Measurements from ENCODE around the gene SLC2A10. TPM values are rescaled to one million over a fixed set of nuclear protein-coding genes. Genes with fewer than 3 reads are reported as not detected.

Gene SLC2A10
- polyA plus RNA-seq, 1 experiment, result 41.9 TPM

- TF ChIP-seq, protein P1, sequence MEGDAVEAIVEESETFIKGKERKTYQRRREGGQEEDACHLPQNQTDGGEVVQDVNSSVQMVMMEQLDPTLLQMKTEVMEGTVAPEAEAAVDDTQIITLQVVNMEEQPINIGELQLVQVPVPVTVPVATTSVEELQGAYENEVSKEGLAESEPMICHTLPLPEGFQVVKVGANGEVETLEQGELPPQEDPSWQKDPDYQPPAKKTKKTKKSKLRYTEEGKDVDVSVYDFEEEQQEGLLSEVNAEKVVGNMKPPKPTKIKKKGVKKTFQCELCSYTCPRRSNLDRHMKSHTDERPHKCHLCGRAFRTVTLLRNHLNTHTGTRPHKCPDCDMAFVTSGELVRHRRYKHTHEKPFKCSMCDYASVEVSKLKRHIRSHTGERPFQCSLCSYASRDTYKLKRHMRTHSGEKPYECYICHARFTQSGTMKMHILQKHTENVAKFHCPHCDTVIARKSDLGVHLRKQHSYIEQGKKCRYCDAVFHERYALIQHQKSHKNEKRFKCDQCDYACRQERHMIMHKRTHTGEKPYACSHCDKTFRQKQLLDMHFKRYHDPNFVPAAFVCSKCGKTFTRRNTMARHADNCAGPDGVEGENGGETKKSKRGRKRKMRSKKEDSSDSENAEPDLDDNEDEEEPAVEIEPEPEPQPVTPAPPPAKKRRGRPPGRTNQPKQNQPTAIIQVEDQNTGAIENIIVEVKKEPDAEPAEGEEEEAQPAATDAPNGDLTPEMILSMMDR (IDR thresholded peaks at IDR 0.05; ENCODE audit: insufficient read depth, low read depth, low read length), result no peak
- no peak for DNase-seq (ENCODE audit: low read depth)
- H3K36me3 ChIP-seq (ENCODE audit: control insufficient read depth, insufficient read depth, low read length), result 0 out of 2 replicates have a peak, but pooled peaks cover 1% of the 10 kb centered on the region
- H3K27me3 ChIP-seq (ENCODE audit: control insufficient read depth, insufficient read depth, low read length), result no peaks in the 10 kb centered on the region
- ChIA-PET POLR2A (interaction anchor here (0.7 kb wide), 1 partner anchor 328 kb away, joined by 3 read pairs; no protein-coding TSS in a partner anchor), CTCF (no interaction called here)
- H3K4me3 ChIP-seq (ENCODE audit: low read depth, low read length), result no peak overlapping the region
These were observed 8.5 kb downstream of the SLC2A10 start for GRCh38 chr20:46717818-46718541.

GRCh38 chr20:46720019-46720418 lies 10.6 kb downstream of the SLC2A10 start:
- TF ChIP-seq, protein P1 (IDR thresholded peaks at IDR 0.05; ENCODE audit: insufficient read depth, low read depth, low read length), result no peak
- H3K27me3 ChIP-seq (ENCODE audit: control insufficient read depth, insufficient read depth, low read length), result no peaks in the 10 kb centered on the region
- H3K4me3 ChIP-seq (ENCODE audit: low read depth, low read length), result no peak overlapping the region
- DNase-seq (ENCODE audit: low read depth), result no peak
- ChIA-PET CTCF (no interaction called here), POLR2A (no interaction called here)
- H3K36me3 ChIP-seq (ENCODE audit: control insufficient read depth, insufficient read depth, low read length), result peaks cover 2% of the 10 kb centered on the region

- ChIA-PET CTCF (interaction anchor here (0.7 to 1.3 kb wide), 2 partner anchors 15 to 28 kb away, joined by 3 read pairs; no protein-coding TSS in a partner anchor), POLR2A (interaction anchor here (0.5 kb wide), 1 partner anchor 33 kb away, joined by 3 read pairs; no protein-coding TSS in a partner anchor)
- Histone ChIP-seq H3K36me3 (ENCODE audit: control insufficient read depth, insufficient read depth, low read length) (peaks cover 10% of the 10 kb centered on the region), H3K4me3 (ENCODE audit: low read depth, low read length) (no peak overlapping the region), H3K27me3 (ENCODE audit: control insufficient read depth, insufficient read depth, low read length) (no peaks in the 10 kb centered on the region)
- TF ChIP-seq, protein P1 (IDR thresholded peaks at IDR 0.05; ENCODE audit: insufficient read depth, low read depth, low read length), result no peak
- DNase-seq (ENCODE audit: low read depth), result no peak
These were observed 11.5 kb downstream of the SLC2A10 start for GRCh38 chr20:46720776-46721425.

- DNase-seq (ENCODE audit: low read depth), result no peak
- TF ChIP-seq, protein P1 (IDR thresholded peaks at IDR 0.05; ENCODE audit: insufficient read depth, low read depth, low read length), result no peak
- Histone ChIP-seq H3K27me3 (ENCODE audit: control insufficient read depth, insufficient read depth, low read length) (no peaks in the 10 kb centered on the region), H3K4me3 (ENCODE audit: low read depth, low read length) (no peak overlapping the region), H3K36me3 (ENCODE audit: control insufficient read depth, insufficient read depth, low read length) (peaks cover 14% of the 10 kb centered on the region)
- POLR2A ChIA-PET, result interaction anchor here (0.5 kb wide), 1 partner anchor 32 kb away, joined by 3 read pairs; no protein-coding TSS in a partner anchor
- CTCF ChIA-PET, result interaction anchor here (1.3 kb wide), 1 partner anchor 15 kb away, joined by 3 read pairs; no protein-coding TSS in a partner anchor
These were observed 12.0 kb downstream of the SLC2A10 start for GRCh38 chr20:46721476-46721875.

- no peaks in the 10 kb centered on the region for H3K27me3 ChIP-seq (ENCODE audit: control insufficient read depth, insufficient read depth, low read length)
- no peak for DNase-seq (ENCODE audit: low read depth)
- no peak overlapping the region for H3K4me3 ChIP-seq (ENCODE audit: low read depth, low read length)
- TF ChIP-seq, protein P1 (IDR thresholded peaks at IDR 0.05; ENCODE audit: insufficient read depth, low read depth, low read length), result no peak
- CTCF ChIA-PET, result no interaction called here
- POLR2A ChIA-PET, result no interaction called here
- H3K36me3 ChIP-seq (ENCODE audit: control insufficient read depth, insufficient read depth, low read length), result peaks cover 16% of the 10 kb centered on the region
These were observed 13.0 kb downstream of the SLC2A10 start for GRCh38 chr20:46722450-46722849.

Data from BJ (cell line).